Adrenal gland (tissue), 12 donors: ENCODE data around the gene AKAP4. TPM values are rescaled to one million over a fixed set of nuclear protein-coding genes. Genes with fewer than 3 reads are reported as not detected.

ENCODE experiments used
- DNase-seq, 7 donors: peaks; one replicate each; pipeline ENCODE4 v3.0.0-alpha.2; 2019 to 2020
- H3K27ac ChIP-seq, 5 donors: fragments of 200-600 bp; sonication (generic) in 4 of 5; 1 replicate in 3 of 5; 2 replicates in 2 of 5; pipeline versions ENCODE4 v1.5.1 to v1.8.0; 2016 to 2020; ENCODE audit warnings: mild to moderate bottlenecking in 1 of 5
- H3K27me3 ChIP-seq: fragments of 200-600 bp; 2 replicates; pipeline ENCODE4 v1.8.0; 2021
- H3K36me3 ChIP-seq, 2 donors: fragments of 200-600 bp; replicated peaks in 1 of 2; 1 replicate in 1 of 2; 2 replicates in 1 of 2; pipeline versions ENCODE4 v1.5.1 to v1.8.0; 2018 to 2022
- H3K4me1 ChIP-seq, 2 donors: fragments of 200-600 bp; replicated peaks in 1 of 2; 1 replicate in 1 of 2; 2 replicates in 1 of 2; pipeline versions ENCODE4 v1.5.1 to v1.8.0; 2018 to 2021
- H3K4me3 ChIP-seq, 4 donors: fragments of 200-600 bp; sonication (generic) in 3 of 4; one replicate each; pipeline ENCODE4 v1.5.1; 2016 to 2018
- H3K9me3 ChIP-seq, 3 donors: fragments of 200-600 bp; sonication (generic) in 1 of 3; replicated peaks in 1 of 3; 1 replicate in 2 of 3; 2 replicates in 1 of 3; pipeline versions ENCODE4 v1.5.1 to v1.8.0; 2016 to 2021
- CTCF ChIP-seq, 6 experiments: fragments of 450-650 bp in 4 of 6; fragments of 200-600 bp in 2 of 6; sonication (generic) in 1 of 6; IDR thresholded peaks; 1 replicate in 5 of 6; 2 replicates in 1 of 6; pipeline versions ENCODE4 v1.5.1 to v1.8.0; 2016 to 2021; ENCODE audit warnings: antibody characterized with exemption in 6 of 6, mild to moderate bottlenecking in 2 of 6, moderate library complexity in 1 of 6
- POLR2A ChIP-seq, 2 donors: fragments of 450-650 bp; IDR thresholded peaks; one replicate each; pipeline ENCODE4 v1.6.1; 2017; ENCODE audit warnings: antibody characterized with exemption in 2 of 2, mild to moderate bottlenecking in 2 of 2, moderate library complexity in 1 of 2
- WGBS, 4 donors: extraction: QIAGEN DNeasy Blood & Tissue Kit in 2 of 4; methylation state at CpG; one replicate each; pipeline versions ENCODE4 v1.1.5 to v1.1.7; 2013 to 2017; 5-methylcytosine and 5-hydroxymethylcytosine counted together
- intact Hi-C, 2 donors: fragments of 100-400 bp; cut with DNase I; formaldehyde crosslinking; loops; one replicate each; pipeline versions ENCODE4 v1.14.1 to v1.15.0; 2022 to 2023
- polyA plus RNA-seq, 3 donors: library from polyadenylated mRNA; stranded (reverse); fragments of 200-250 nt in 2 of 3; fragments of 350-450 nt in 1 of 3; fragmentation: Illumina TruSeq in 1 of 3; extraction: RNeasy Lipid Tissue Mini Kit (QIAGEN cat#74804) in 1 of 3; gene quantifications; one replicate each; pipeline ENCODE4 v1.2.3, GENCODE V29; 2013 to 2014
- total RNA-seq, 9 donors: library from RNA; depleted of rRNA in 4 of 9; stranded (reverse); fragments of >200 nt in 4 of 9; fragments of 120-200 nt in 1 of 9; fragmentation: NEBNext Ultra II Directional in 1 of 9; extraction: Animal tissue kit (Norgen Biotek cat#: 25700) in 1 of 9; gene quantifications; one replicate each; pipeline versions ENCODE4 v1.1.0 to v1.2.4, GENCODE V29; 2013 to 2023
- donor health status: healthy with polysubstance abuse.
- donor health status: Bipolar disorder and iron deficiency.
- donor health status: DM: yes; HTN: yes; CAD: no.
- donor health status: DM: no; HTN: no; CAD: no.
- donor health status: DM: no; HTN: no; CAD: no.
- donor health status: DM: yes; HTN: yes; CAD: no.

The AKAP4 gene
- total and polyA plus RNA-seq, 12 donors: 0.07 to 0.11 (median 0.07) TPM; not detected in 9

- H3K27me3 ChIP-seq: peaks cover 12% of the 10 kb centered on the region
- 69 to 85% (median 77%) methylated on average over 6 to 7 of the region's 7 CpGs for whole genome bisulfite sequencing, 4 donors
- intact Hi-C loops: no loop called here
- no peaks in the 10 kb centered on the region for H3K4me1 ChIP-seq
- H3K9me3 ChIP-seq: no peaks in the 10 kb centered on the region
- no peaks in the 10 kb centered on the region for H3K36me3 ChIP-seq
- DNase-seq: no peak
- no peak for TF ChIP-seq POLR2A (IDR thresholded peaks at IDR 0.05)
- no peak for TF ChIP-seq CTCF (IDR thresholded peaks at IDR 0.05)
- H3K4me3 ChIP-seq: no peak overlapping the region
- no peak overlapping the region for H3K27ac ChIP-seq
These were observed 33.4 kb downstream of the AKAP4 start for GRCh38 chrX:50167366-50167765.

DNA sequence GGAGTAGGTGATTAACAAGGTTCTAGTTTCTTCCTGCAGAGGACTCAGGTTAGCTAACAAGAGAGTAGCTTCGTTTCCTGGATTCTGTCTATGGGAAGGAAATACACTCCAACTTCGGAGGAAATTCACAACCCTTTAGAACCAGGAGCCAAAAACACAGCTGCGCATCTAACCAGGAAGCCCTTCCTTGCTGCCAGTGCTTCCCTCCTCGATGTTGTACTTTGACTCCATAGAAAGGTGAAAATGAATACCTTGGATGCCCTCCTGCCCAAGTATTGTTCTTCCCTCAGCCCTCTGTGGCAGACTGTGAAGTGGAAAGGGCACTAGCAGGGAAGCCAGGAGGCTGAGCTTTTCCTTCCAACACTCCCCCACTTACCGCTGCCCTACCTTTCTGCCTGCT, 35.1 kb downstream of the AKAP4 start:
- intact Hi-C loops: no loop called here
- Histone ChIP-seq H3K36me3 (no peaks in the 10 kb centered on the region), H3K4me1 (no peaks in the 10 kb centered on the region), H3K4me3 (no peak overlapping the region), H3K9me3 (no peaks in the 10 kb centered on the region), H3K27me3 (peaks cover 16% of the 10 kb centered on the region), H3K27ac (no peak overlapping the region)
- no peak for DNase-seq
- 61 to 90% (median 71%) methylated on average over 2 to 5 of the region's 5 CpGs for WGBS, 4 donors
- no peak for TF ChIP-seq CTCF (IDR thresholded peaks at IDR 0.05)
- TF ChIP-seq POLR2A (IDR thresholded peaks at IDR 0.05): no peak

DNA sequence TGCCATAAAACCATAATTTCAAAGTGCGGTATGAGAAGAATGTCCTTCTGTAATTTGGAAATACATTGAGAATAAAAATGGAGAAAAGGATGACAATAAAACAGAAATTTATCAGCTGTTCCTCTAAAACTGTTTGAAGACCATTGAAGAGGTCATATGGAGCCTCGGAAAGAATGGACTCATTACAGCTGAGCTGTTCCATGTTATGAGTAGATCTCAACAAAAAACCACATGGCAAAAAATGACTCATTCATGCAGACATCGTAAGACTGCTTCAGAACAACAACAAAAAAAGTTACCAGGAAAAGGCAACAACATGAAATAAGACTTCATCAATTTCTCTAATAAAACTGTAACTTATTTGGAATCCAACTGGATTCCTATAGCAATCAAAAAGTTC, 39.7 kb downstream of the AKAP4 start:
- no peaks in the 10 kb centered on the region for H3K36me3 ChIP-seq
- WGBS, 4 donors: 48 to 66% (median 59%) methylated on average over 3 of the region's 3 CpGs
- intact Hi-C loops: no loop called here
- H3K27me3 ChIP-seq: peaks cover 10% of the 10 kb centered on the region
- no peak overlapping the region for H3K4me3 ChIP-seq
- no peak for TF ChIP-seq POLR2A (IDR thresholded peaks at IDR 0.05)
- no peak for TF ChIP-seq CTCF (IDR thresholded peaks at IDR 0.05)
- H3K4me1 ChIP-seq: no peaks in the 10 kb centered on the region
- no peak for DNase-seq
- no peaks in the 10 kb centered on the region for H3K9me3 ChIP-seq
- H3K27ac ChIP-seq: no peak overlapping the region

- H3K4me1 ChIP-seq: no peaks in the 10 kb centered on the region
- no peaks in the 10 kb centered on the region for H3K36me3 ChIP-seq
- peaks cover 10% of the 10 kb centered on the region for H3K27me3 ChIP-seq
- intact Hi-C loops: no loop called here
- WGBS, 4 donors: 20 to 52% (median 24%) methylated on average over 1 of the region's 1 CpG
- no peak overlapping the region for H3K4me3 ChIP-seq
- TF ChIP-seq POLR2A (IDR thresholded peaks at IDR 0.05) (no peak), CTCF (IDR thresholded peaks at IDR 0.05) (no peak)
- H3K9me3 ChIP-seq: no peaks in the 10 kb centered on the region
- H3K27ac ChIP-seq: no peak overlapping the region
- no peak for DNase-seq
These were observed 42.2 kb downstream of the AKAP4 start for GRCh38 chrX:50158593-50158992.
